ACC112 (cell line): ENCODE data around the gene CMPK1.

ENCODE experiments used
- H2AFZ ChIP-seq: fragments of 200-600 bp; sonication (generic); one replicate; pipeline ENCODE4 v1.6.0; 2017; ENCODE audit warnings: antibody characterized with exemption, low read length; ENCODE audit not compliant: unreplicated experiment
- H3K27ac ChIP-seq: fragments of 200-600 bp; sonication (generic); 2 replicates; pipeline ENCODE4 v1.5.1; 2014; ENCODE audit warnings: low read depth, mild to moderate bottlenecking, antibody characterized with exemption, low read length, moderate library complexity
- H3K27me3 ChIP-seq: fragments of 200-600 bp; sonication (generic); 2 replicates; pipeline ENCODE4 v1.6.1; 2014; ENCODE audit warnings: mild to moderate bottlenecking, antibody characterized with exemption, low read length, moderate library complexity, mixed read lengths; ENCODE audit not compliant: insufficient read depth
- H3K36me3 ChIP-seq: fragments of 200-600 bp; sonication (generic); 2 replicates; pipeline ENCODE4 v1.6.1; 2016; ENCODE audit warnings: mild to moderate bottlenecking, antibody characterized with exemption, low read length, moderate library complexity, mixed read lengths; ENCODE audit not compliant: insufficient read depth
- H3K4me1 ChIP-seq: fragments of 200-600 bp; sonication (generic); one replicate; pipeline ENCODE4 v1.6.1; 2016; ENCODE audit warnings: low read length, mixed read lengths; ENCODE audit not compliant: insufficient read depth, unreplicated experiment, control insufficient read depth
- H3K4me3 ChIP-seq: fragments of 200-600 bp; sonication (generic); 2 replicates; pipeline ENCODE4 v1.5.1; 2014; ENCODE audit warnings: mild to moderate bottlenecking, low read depth, low read length
- H3K79me2 ChIP-seq: fragments of 200-600 bp; sonication (generic); one replicate; pipeline ENCODE4 v1.6.0; 2016; ENCODE audit warnings: low read length; ENCODE audit not compliant: control insufficient read depth, unreplicated experiment, insufficient read depth

The CMPK1 gene

DNA sequence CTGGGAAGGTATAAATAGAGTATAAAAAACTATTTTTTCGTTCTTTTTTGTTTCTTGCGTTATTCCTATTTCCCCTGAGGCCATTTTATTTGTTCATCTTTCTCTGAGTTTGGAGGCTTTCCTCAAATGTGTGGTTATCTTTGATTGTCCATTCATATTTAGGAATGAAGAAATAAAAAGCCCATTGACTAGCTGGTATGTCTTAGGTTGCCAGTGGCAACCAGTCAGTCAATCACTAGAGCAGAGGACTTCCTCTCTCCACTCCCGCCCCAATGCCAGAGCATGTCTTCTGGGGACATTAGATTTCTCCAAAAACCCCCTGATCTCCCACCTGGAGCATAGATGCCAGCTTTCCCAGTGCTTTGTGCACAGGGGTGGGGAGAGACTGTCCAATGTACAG lies 61.8 kb downstream of the CMPK1 start:
- Histone ChIP-seq H3K27ac (no peak overlapping the region), H3K4me1 (no peaks in the 10 kb centered on the region)

GRCh38 chr1:47396671-47397196 lies 63.1 kb downstream of the CMPK1 start:
- no peak overlapping the region for H3K27ac ChIP-seq
- H3K36me3 ChIP-seq = no peaks in the 10 kb centered on the region
- no peaks in the 10 kb centered on the region for H3K4me1 ChIP-seq
- H3K4me3 ChIP-seq = no peak overlapping the region
- no peak overlapping the region for H2AFZ ChIP-seq
- H3K27me3 ChIP-seq = peaks cover 20% of the 10 kb centered on the region; the same call in 1 of the 2 replicates
- no peaks in the 10 kb centered on the region for H3K79me2 ChIP-seq

More for the DNA sequence above, 61.8 kb downstream of the CMPK1 start:
- Histone ChIP-seq H3K4me3 (no peak overlapping the region), H3K36me3 (no peaks in the 10 kb centered on the region), H2AFZ (no peak overlapping the region), H3K27me3 (peaks cover 10% of the 10 kb centered on the region; the same call in 1 of the 2 replicates), H3K79me2 (no peaks in the 10 kb centered on the region)

GRCh38 chr1:47399138-47399845 lies 65.7 kb downstream of the CMPK1 start:
- Histone ChIP-seq H3K79me2 (no peaks in the 10 kb centered on the region), H3K4me3 (no peak overlapping the region), H3K36me3 (no peaks in the 10 kb centered on the region), H3K27ac (no peak overlapping the region), H3K4me1 (no peaks in the 10 kb centered on the region), H3K27me3 (peaks cover 29% of the 10 kb centered on the region; the same call in 1 of the 2 replicates), H2AFZ (no peak overlapping the region)

- Histone ChIP-seq H3K27me3 (peaks cover 29% of the 10 kb centered on the region; the same call in 1 of the 2 replicates), H3K4me1 (no peaks in the 10 kb centered on the region)
Measured at GRCh38 chr1:47399846-47400155, 66.2 kb downstream of the CMPK1 start.

GRCh38 chr1:47401761-47402160 lies 68.2 kb downstream of the CMPK1 start:
- Histone ChIP-seq H2AFZ (no peak overlapping the region), H3K36me3 (no peaks in the 10 kb centered on the region), H3K4me1 (no peaks in the 10 kb centered on the region), H3K27me3 (peaks cover 29% of the 10 kb centered on the region; the same call in 1 of the 2 replicates), H3K27ac (no peak overlapping the region), H3K79me2 (no peaks in the 10 kb centered on the region), H3K4me3 (no peak overlapping the region)

More at GRCh38 chr1:47399846-47400155, 66.2 kb downstream of the CMPK1 start:
- Histone ChIP-seq H3K4me3 (no peak overlapping the region), H3K36me3 (no peaks in the 10 kb centered on the region), H2AFZ (no peak overlapping the region), H3K27ac (no peak overlapping the region), H3K79me2 (no peaks in the 10 kb centered on the region)

DNA sequence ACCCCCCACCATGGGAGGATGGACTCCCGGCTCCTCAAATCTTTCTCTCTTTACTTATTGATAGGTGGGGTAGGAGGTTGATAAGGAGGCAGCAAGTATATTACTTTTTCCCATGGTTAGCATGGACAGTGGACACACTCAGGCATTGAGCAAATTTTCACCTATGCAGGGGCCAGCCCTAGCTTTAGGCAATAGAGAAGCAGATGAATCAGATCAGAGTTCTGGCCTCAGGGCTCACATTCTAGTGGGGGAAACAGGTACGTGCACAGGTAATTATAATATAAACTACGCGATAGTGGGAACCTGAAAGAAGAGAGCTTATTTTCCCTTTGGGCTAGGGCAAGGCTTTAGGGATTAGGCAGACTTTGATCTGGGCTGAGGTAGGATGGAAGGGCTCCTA lies 69.0 kb downstream of the CMPK1 start:
- H2AFZ ChIP-seq = no peak overlapping the region
- no peak overlapping the region for H3K27ac ChIP-seq
- peaks cover 4% of the 10 kb centered on the region for H3K4me1 ChIP-seq
- H3K79me2 ChIP-seq = no peaks in the 10 kb centered on the region
- peaks cover 29% of the 10 kb centered on the region; the same call in 1 of the 2 replicates for H3K27me3 ChIP-seq
- H3K36me3 ChIP-seq = no peaks in the 10 kb centered on the region
- no peak overlapping the region for H3K4me3 ChIP-seq

DNA sequence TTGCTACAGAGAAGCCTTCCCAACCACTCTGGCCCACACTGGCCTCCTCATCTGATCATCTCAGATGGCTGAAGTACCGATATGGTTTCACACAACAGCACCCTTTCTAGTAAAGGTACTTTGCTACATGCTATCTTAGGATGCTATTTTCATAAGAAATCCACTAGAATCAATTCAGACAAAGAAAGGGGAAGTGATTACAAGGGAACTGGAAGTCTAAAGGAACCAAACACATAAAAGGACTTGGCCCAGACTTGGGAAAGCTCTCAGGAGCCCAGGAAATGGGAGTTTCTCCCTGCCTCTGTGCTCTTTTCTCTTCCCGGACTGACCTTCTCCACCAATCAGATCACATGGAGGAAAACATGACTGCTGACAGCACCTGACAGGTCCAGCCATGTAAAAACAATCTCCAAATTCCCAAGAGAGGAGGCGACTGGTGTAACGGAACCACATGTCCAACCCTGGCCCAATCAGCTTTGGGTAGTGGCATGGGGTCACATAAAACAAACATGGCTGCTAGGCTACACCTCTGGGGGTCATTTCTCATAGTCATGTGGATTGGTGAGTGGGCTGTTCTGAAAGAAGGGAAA lies 69.8 kb downstream of the CMPK1 start:
- Histone ChIP-seq H3K27ac (no peak overlapping the region), H3K27me3 (peaks cover 29% of the 10 kb centered on the region; the same call in 1 of the 2 replicates), H3K4me3 (no peak overlapping the region), H3K36me3 (no peaks in the 10 kb centered on the region), H3K79me2 (no peaks in the 10 kb centered on the region), H2AFZ (no peak overlapping the region), H3K4me1 (peaks cover 4% of the 10 kb centered on the region)

DNA sequence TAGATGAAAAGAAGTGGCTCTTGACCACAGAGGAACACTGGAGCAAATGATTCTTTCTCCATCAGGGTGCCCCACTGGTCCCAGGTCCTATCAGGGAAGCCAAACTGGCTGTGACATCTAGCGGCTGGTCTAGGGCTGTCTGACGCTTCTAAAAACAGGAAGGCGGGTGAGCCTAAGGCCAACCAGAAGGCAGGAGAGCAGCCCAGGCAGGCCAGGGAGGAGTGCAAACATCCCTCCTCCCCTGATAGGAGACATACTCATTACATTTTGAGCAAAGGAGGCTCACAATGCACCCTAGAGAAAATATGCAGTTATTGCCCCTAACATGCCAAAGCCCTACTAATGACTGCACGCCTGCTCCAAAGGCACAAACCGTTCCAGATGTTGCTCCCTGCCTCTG lies 72.1 kb downstream of the CMPK1 start:
- Histone ChIP-seq H3K27ac (no peak overlapping the region), H3K4me3 (no peak overlapping the region), H3K4me1 (peaks cover 16% of the 10 kb centered on the region), H3K36me3 (no peaks in the 10 kb centered on the region), H3K79me2 (no peaks in the 10 kb centered on the region), H3K27me3 (0 out of 2 replicates have a peak, but pooled peaks cover 17% of the 10 kb centered on the region), H2AFZ (no peak overlapping the region)

GRCh38 chr1:47406966-47407365 lies 73.4 kb downstream of the CMPK1 start:
- H3K4me1 ChIP-seq = peaks cover 16% of the 10 kb centered on the region
- no peaks in the 10 kb centered on the region for H3K36me3 ChIP-seq
- H3K79me2 ChIP-seq = no peaks in the 10 kb centered on the region
- H3K4me3 ChIP-seq = no peak overlapping the region
- no peak overlapping the region for H3K27ac ChIP-seq
- no peak overlapping the region for H2AFZ ChIP-seq
- H3K27me3 ChIP-seq = 0 out of 2 replicates have a peak, but pooled peaks cover 8% of the 10 kb centered on the region

DNA sequence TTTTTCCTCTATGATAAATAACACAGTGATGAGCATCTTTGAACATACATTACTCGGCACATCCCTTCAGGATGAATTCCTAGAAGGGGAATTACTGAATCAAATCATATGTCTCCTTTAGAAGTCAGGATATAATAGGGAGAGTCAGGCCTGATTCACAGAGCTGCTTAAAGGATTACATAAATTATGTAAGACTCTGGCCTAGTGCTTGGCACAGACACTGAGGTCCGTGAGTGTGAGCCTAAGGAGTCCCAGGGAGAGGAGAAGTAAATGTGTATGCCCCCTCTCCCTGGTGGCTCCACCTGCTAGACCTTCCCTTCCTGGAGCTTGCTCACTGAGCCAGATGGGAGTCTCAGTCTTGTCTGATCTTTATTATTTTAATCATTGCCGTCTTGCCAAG lies 73.9 kb downstream of the CMPK1 start:
- Histone ChIP-seq H3K4me3 (no peak overlapping the region), H2AFZ (no peak overlapping the region), H3K4me1 (peaks cover 16% of the 10 kb centered on the region), H3K27ac (no peak overlapping the region), H3K79me2 (no peaks in the 10 kb centered on the region), H3K36me3 (no peaks in the 10 kb centered on the region), H3K27me3 (0 out of 2 replicates have a peak, but pooled peaks cover 2% of the 10 kb centered on the region)
